Measurements from ENCODE around the gene PRKCE.

PRKCE gene

GRCh38 chr2:46145840-46146239, 494.4 kb downstream of the PRKCE start:
- TF ChIP-seq, protein P1, sequence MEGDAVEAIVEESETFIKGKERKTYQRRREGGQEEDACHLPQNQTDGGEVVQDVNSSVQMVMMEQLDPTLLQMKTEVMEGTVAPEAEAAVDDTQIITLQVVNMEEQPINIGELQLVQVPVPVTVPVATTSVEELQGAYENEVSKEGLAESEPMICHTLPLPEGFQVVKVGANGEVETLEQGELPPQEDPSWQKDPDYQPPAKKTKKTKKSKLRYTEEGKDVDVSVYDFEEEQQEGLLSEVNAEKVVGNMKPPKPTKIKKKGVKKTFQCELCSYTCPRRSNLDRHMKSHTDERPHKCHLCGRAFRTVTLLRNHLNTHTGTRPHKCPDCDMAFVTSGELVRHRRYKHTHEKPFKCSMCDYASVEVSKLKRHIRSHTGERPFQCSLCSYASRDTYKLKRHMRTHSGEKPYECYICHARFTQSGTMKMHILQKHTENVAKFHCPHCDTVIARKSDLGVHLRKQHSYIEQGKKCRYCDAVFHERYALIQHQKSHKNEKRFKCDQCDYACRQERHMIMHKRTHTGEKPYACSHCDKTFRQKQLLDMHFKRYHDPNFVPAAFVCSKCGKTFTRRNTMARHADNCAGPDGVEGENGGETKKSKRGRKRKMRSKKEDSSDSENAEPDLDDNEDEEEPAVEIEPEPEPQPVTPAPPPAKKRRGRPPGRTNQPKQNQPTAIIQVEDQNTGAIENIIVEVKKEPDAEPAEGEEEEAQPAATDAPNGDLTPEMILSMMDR (IDR thresholded peaks at IDR 0.05; ENCODE audit: insufficient read depth, missing control alignments): no peak
- no peak for FAIRE-seq

GRCh38 chr2:46146866-46147502, 495.5 kb downstream of the PRKCE start:
- TF ChIP-seq, protein P1 (IDR thresholded peaks at IDR 0.05; ENCODE audit: insufficient read depth, missing control alignments): no peak
- DNase-seq (ENCODE audit: insufficient read length, low spot score) (no peak), FAIRE-seq (no peak)

More at GRCh38 chr2:46145840-46146239, 494.4 kb downstream of the PRKCE start:
- no peak for DNase-seq (ENCODE audit: insufficient read length, low spot score)

DNA sequence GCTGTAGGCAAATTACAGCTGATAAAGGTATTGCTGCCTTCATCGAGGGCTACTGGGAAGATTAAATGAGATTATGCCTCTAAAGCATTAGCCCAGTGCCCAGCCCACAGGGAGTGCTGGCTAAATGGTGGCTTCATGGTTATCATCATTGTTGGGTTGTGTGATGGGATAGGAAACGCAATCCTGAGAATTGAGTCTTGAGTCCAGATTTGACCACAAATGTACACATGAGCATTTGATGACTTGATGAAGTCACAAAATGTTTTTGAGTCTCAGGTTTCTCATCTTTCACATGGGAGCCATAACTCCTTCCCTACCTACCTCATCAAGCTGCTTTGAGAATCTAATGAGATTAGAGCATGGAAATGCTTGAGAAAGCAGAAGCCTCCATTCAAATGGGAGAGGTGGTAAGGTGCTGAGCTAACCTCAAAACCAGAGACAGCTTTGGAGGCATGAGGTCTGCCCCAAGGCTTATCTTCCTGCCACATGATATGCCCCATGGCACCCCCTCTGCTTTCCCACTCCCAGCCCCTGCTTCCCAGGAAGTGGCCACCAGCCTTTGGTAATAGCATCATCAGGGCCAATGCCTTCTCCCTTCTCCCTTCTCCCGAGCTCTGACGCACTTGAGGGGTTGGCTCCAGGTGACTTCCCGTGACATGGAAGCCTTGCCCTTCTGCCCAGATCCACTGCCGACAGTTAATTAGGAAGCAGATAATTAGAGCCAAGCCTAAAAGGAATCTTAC, 496.3 kb downstream of the PRKCE start:
- TF ChIP-seq, protein P1 (IDR thresholded peaks at IDR 0.05; ENCODE audit: insufficient read depth, missing control alignments): no peak
- FAIRE-seq (no peak), DNase-seq (ENCODE audit: insufficient read length, low spot score) (no peak)

- DNase-seq (ENCODE audit: insufficient read length, low spot score) (no peak), FAIRE-seq (no peak)
- TF ChIP-seq, protein P1 (IDR thresholded peaks at IDR 0.05; ENCODE audit: insufficient read depth, missing control alignments): no peak
These were observed 496.9 kb downstream of the PRKCE start for GRCh38 chr2:46148369-46148736.

GRCh38 chr2:46150445-46150955, 499.0 kb downstream of the PRKCE start:
- no peak for FAIRE-seq
- DNase-seq (ENCODE audit: insufficient read length, low spot score): no peak
- TF ChIP-seq, protein P1 (IDR thresholded peaks at IDR 0.05; ENCODE audit: insufficient read depth, missing control alignments): no peak

DNA sequence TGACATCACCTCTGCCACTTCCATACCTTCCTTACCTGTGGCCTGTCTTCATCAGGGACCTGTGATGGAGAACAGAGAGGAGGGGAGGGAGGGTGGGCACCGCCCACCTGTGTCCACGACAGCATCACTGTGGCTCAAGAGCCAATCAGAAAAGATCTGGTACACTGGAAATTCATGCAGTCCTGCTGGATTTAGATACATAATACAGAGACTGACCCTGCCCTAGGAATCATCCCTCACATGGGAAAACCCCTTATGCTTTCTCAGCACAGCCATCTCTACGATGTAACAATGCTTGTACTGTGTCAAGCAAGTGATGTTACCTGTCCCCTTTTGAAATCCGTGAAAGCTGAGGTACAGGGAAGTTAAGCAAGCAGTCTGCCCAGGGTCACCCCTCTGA, 500.1 kb downstream of the PRKCE start:
- no peak for DNase-seq (ENCODE audit: insufficient read length, low spot score)
- no peak for FAIRE-seq
- TF ChIP-seq, protein P1 (IDR thresholded peaks at IDR 0.05; ENCODE audit: insufficient read depth, missing control alignments): no peak

Data from D721Med (cell line).